ES-I3 (cell line): ENCODE measurements around the gene COL24A1.
"Not testable (repeated sequence)": the region's sequence is repeated elsewhere in the genome, so short reads cannot be mapped to it uniquely, and the experiment has no call there.

Experiments
- H3K36me3 ChIP-seq: 2 replicates; pipeline ENCODE4 v1.6.1; 2013; ENCODE audit warnings: mild to moderate bottlenecking, low read length, control low read depth, moderate library complexity; ENCODE audit not compliant: insufficient read depth
- H3K4me1 ChIP-seq: 2 replicates; pipeline ENCODE4 v1.6.1; 2013; ENCODE audit warnings: mild to moderate bottlenecking, control low read depth, low read length; ENCODE audit not compliant: insufficient read depth
- H3K9ac ChIP-seq: 2 replicates; pipeline ENCODE4 v1.6.1; 2013; ENCODE audit warnings: low read depth, mild to moderate bottlenecking, low read length, moderate library complexity
- H3K9me3 ChIP-seq: 2 replicates; pipeline ENCODE4 v1.6.1; 2013; ENCODE audit warnings: mild to moderate bottlenecking, low read length, moderate library complexity; ENCODE audit not compliant: control insufficient read depth, insufficient read depth

Gene COL24A1

GRCh38 chr1:86082183-86082582, 74.4 kb downstream of the COL24A1 start:
- H3K36me3 ChIP-seq, result no peaks in the 10 kb centered on the region

GRCh38 chr1:86072474-86072873, 84.1 kb downstream of the COL24A1 start:
- not testable (repeated sequence) for H3K9me3 ChIP-seq, H3K36me3 ChIP-seq, H3K9ac ChIP-seq, H3K4me1 ChIP-seq

More at GRCh38 chr1:86082183-86082582, 74.4 kb downstream of the COL24A1 start:
- Histone ChIP-seq H3K9me3 (no peaks in the 10 kb centered on the region), H3K4me1 (no peaks in the 10 kb centered on the region), H3K9ac (no peak overlapping the region)

GRCh38 chr1:86071870-86072269, 84.7 kb downstream of the COL24A1 start:
- H3K9me3 ChIP-seq, H3K9ac ChIP-seq, H3K36me3 ChIP-seq, H3K4me1 ChIP-seq: not testable (repeated sequence)

- no peak overlapping the region for H3K9ac ChIP-seq
Measured at GRCh38 chr1:86069757-86070145, 86.8 kb downstream of the COL24A1 start.

GRCh38 chr1:86068841-86069756, 87.5 kb downstream of the COL24A1 start:
- Histone ChIP-seq H3K4me1 (peaks cover 4% of the 10 kb centered on the region; the same call in 1 of the 2 replicates), H3K36me3 (no peaks in the 10 kb centered on the region), H3K9me3 (no peaks in the 10 kb centered on the region), H3K9ac (no peak overlapping the region)

More at GRCh38 chr1:86069757-86070145, 86.8 kb downstream of the COL24A1 start:
- H3K36me3 ChIP-seq, result no peaks in the 10 kb centered on the region
- H3K9me3 ChIP-seq, result no peaks in the 10 kb centered on the region
- H3K4me1 ChIP-seq, result peaks cover 4% of the 10 kb centered on the region; the same call in 1 of the 2 replicates

- Histone ChIP-seq H3K9me3 (no peaks in the 10 kb centered on the region), H3K4me1 (peaks cover 4% of the 10 kb centered on the region; the same call in 1 of the 2 replicates), H3K9ac (no peak overlapping the region)
Measured at GRCh38 chr1:86068271-86068721, 88.3 kb downstream of the COL24A1 start.

GRCh38 chr1:86067626-86068025, 88.9 kb downstream of the COL24A1 start:
- H3K9me3 ChIP-seq, result no peaks in the 10 kb centered on the region
- no peak overlapping the region for H3K9ac ChIP-seq
- no peaks in the 10 kb centered on the region for H3K36me3 ChIP-seq
- H3K4me1 ChIP-seq, result peaks cover 4% of the 10 kb centered on the region; the same call in 1 of the 2 replicates

More at GRCh38 chr1:86068271-86068721, 88.3 kb downstream of the COL24A1 start:
- no peaks in the 10 kb centered on the region for H3K36me3 ChIP-seq

- H3K4me1 ChIP-seq, result peaks cover 4% of the 10 kb centered on the region; the same call in 1 of the 2 replicates
- H3K9me3 ChIP-seq, result no peaks in the 10 kb centered on the region
- no peak overlapping the region for H3K9ac ChIP-seq
- H3K36me3 ChIP-seq, result no peaks in the 10 kb centered on the region
Measured at GRCh38 chr1:86064899-86065298, 91.7 kb downstream of the COL24A1 start.

- no peaks in the 10 kb centered on the region for H3K36me3 ChIP-seq
- peaks cover 4% of the 10 kb centered on the region; the same call in 1 of the 2 replicates for H3K4me1 ChIP-seq
- no peaks in the 10 kb centered on the region for H3K9me3 ChIP-seq
- no peak overlapping the region for H3K9ac ChIP-seq
Measured at GRCh38 chr1:86063721-86064120, 92.9 kb downstream of the COL24A1 start.

GRCh38 chr1:86062453-86062852, 94.1 kb downstream of the COL24A1 start:
- Histone ChIP-seq H3K9ac (no peak overlapping the region), H3K36me3 (no peaks in the 10 kb centered on the region)

GRCh38 chr1:86061551-86061990, 95.0 kb downstream of the COL24A1 start:
- Histone ChIP-seq H3K9me3 (no peaks in the 10 kb centered on the region), H3K4me1 (no peaks in the 10 kb centered on the region), H3K36me3 (no peaks in the 10 kb centered on the region), H3K9ac (no peak overlapping the region)

More at GRCh38 chr1:86062453-86062852, 94.1 kb downstream of the COL24A1 start:
- H3K4me1 ChIP-seq, result no peaks in the 10 kb centered on the region
- H3K9me3 ChIP-seq, result no peaks in the 10 kb centered on the region

- Histone ChIP-seq H3K9ac (no peak overlapping the region), H3K4me1 (no peaks in the 10 kb centered on the region), H3K36me3 (no peaks in the 10 kb centered on the region), H3K9me3 (no peaks in the 10 kb centered on the region)
Measured at GRCh38 chr1:86054396-86054795, 102.2 kb downstream of the COL24A1 start.

- Histone ChIP-seq H3K9me3 (no peaks in the 10 kb centered on the region), H3K4me1 (no peaks in the 10 kb centered on the region), H3K36me3 (no peaks in the 10 kb centered on the region), H3K9ac (no peak overlapping the region)
Measured at GRCh38 chr1:86052948-86053698, 103.4 kb downstream of the COL24A1 start.

- Histone ChIP-seq H3K4me1 (no peaks in the 10 kb centered on the region), H3K9ac (no peak overlapping the region), H3K36me3 (no peaks in the 10 kb centered on the region), H3K9me3 (no peaks in the 10 kb centered on the region)
Measured at GRCh38 chr1:86035101-86035500, 121.5 kb downstream of the COL24A1 start.
